B cell (primary cell): ENCODE measurements around the gene DNAAF3.

Experiments used
- EZH2 ChIP-seq: IDR thresholded peaks from 2 replicates; pipeline ENCODE4 v1.6.1; 2012; ENCODE audit warnings: borderline replicate concordance, low read depth, mild to moderate bottlenecking, moderate library complexity, low read length; ENCODE audit not compliant: insufficient read depth, poor library complexity, severe bottlenecking
- TF ChIP-seq, protein P1 (sequence below): fragments of 200-600 bp; IDR thresholded peaks from one replicate; pipeline ENCODE4 v1.8.0; 2022; ENCODE audit warnings: antibody characterized with exemption, mild to moderate bottlenecking

DNA sequence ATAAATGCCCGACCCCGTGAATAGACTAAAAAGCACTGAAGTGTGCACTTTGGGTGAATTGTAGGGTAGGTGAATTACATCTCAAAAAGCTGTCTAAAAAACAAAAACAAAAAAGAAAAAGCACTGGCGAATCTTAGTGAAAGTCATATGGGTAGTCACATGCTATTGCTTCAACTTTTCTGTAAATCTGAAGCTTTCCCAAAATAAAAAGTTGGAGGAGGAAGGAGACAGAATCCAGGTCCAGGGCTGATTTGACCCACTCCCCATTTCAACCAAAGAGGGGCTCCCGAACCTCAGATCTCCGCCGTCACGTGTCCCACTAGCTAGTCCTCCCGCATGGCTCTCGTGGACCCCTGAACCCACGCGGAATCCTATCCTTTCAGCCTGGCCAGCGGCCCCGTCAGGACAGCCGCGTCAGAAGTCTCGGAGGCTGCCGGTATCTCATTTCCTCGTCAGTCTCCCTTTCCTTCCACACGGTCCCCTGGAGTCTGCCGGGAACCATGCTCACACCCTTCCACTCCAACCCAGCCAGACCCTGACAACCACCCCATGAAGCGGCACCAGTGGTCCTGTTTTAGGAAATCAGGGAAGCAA lies 55.1 kb downstream of the DNAAF3 start:
- TF ChIP-seq, protein P1, sequence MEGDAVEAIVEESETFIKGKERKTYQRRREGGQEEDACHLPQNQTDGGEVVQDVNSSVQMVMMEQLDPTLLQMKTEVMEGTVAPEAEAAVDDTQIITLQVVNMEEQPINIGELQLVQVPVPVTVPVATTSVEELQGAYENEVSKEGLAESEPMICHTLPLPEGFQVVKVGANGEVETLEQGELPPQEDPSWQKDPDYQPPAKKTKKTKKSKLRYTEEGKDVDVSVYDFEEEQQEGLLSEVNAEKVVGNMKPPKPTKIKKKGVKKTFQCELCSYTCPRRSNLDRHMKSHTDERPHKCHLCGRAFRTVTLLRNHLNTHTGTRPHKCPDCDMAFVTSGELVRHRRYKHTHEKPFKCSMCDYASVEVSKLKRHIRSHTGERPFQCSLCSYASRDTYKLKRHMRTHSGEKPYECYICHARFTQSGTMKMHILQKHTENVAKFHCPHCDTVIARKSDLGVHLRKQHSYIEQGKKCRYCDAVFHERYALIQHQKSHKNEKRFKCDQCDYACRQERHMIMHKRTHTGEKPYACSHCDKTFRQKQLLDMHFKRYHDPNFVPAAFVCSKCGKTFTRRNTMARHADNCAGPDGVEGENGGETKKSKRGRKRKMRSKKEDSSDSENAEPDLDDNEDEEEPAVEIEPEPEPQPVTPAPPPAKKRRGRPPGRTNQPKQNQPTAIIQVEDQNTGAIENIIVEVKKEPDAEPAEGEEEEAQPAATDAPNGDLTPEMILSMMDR, result no peak
- no peak for TF ChIP-seq EZH2
